Calu3 (cell line): Measurements from ENCODE around the gene TF. TPM values are rescaled to one million over a fixed set of nuclear protein-coding genes. Genes with fewer than 3 reads are reported as not detected.

ENCODE experiments used
- BruUV-seq: library from RNA; stranded (reverse); fragments of 400-500 nt; replicated peaks from 2 replicates; lab custom pipeline; 2021; lab: Mats Ljungman, UMichigan
- CTCF ChIA-PET: fragments of 300-600 bp; sonication (Branson Sonifier 250); formaldehyde crosslinking; loops from one replicate; lab custom pipeline; 2022; ENCODE audit warnings: antibody characterized with exemption; lab: Charles Lee
- DNase-seq: peaks from one replicate; pipeline ENCODE4 v3.0.0; 2022
- H3K27ac Mint-ChIP-seq: one replicate; pipeline ENCODE4 v1.8.0; 2022; ENCODE audit warnings: mixed read lengths; ENCODE audit not compliant: unreplicated experiment
- H3K27me3 Mint-ChIP-seq: one replicate; pipeline ENCODE4 v1.8.0; 2022; ENCODE audit warnings: mixed read lengths; ENCODE audit not compliant: unreplicated experiment
- H3K36me3 Mint-ChIP-seq: one replicate; pipeline ENCODE4 v1.8.0; 2022; ENCODE audit warnings: mild to moderate bottlenecking, moderate library complexity, mixed read lengths; ENCODE audit not compliant: insufficient read depth, unreplicated experiment
- H3K4me1 Mint-ChIP-seq: one replicate; pipeline ENCODE4 v1.8.0; 2022; ENCODE audit warnings: mild to moderate bottlenecking, low read depth, mixed read lengths; ENCODE audit not compliant: unreplicated experiment
- H3K4me3 Mint-ChIP-seq: one replicate; pipeline ENCODE4 v1.8.0; 2022; ENCODE audit warnings: mild to moderate bottlenecking, low read depth, moderate library complexity, mixed read lengths; ENCODE audit not compliant: unreplicated experiment
- H3K9me3 Mint-ChIP-seq: one replicate; pipeline ENCODE4 v1.8.0; 2022; ENCODE audit warnings: low read depth, mixed read lengths; ENCODE audit not compliant: unreplicated experiment
- CTCF ChIP-seq: fragments of 200-600 bp; IDR thresholded peaks from one replicate; pipeline ENCODE4 v1.8.0; 2022; ENCODE audit warnings: antibody characterized with exemption; ENCODE audit not compliant: unreplicated experiment
- intact Hi-C: fragments of 100-400 bp; cut with micrococcal nuclease; formaldehyde crosslinking; loops from one replicate; pipeline ENCODE4 v1.10.0; 2022; ENCODE audit not compliant: unreplicated experiment
- total RNA-seq: library from RNA; stranded (reverse); gene quantifications from 2 replicates; pipeline ENCODE4 v1.2.3, GENCODE V29; 2022

Gene TF
- total RNA-seq, 1 experiment from 2014 or later: 1.1 TPM

- DNase-seq: no peak
- H3K4me1 Mint-ChIP-seq: no peaks in the 10 kb centered on the region
- no peak overlapping the region for H3K4me3 Mint-ChIP-seq
- no TSS peak for BruUV-seq
- H3K27me3 Mint-ChIP-seq: peaks cover 73% of the 10 kb centered on the region
- CTCF ChIA-PET: interaction anchor here (1.6 kb wide), 1 partner anchor 9 kb away, joined by 3 read pairs; no protein-coding TSS in a partner anchor
- no peaks in the 10 kb centered on the region for H3K36me3 Mint-ChIP-seq
- intact Hi-C loops: no loop called here
- H3K27ac Mint-ChIP-seq: no peak overlapping the region
- no peaks in the 10 kb centered on the region for H3K9me3 Mint-ChIP-seq
- TF ChIP-seq CTCF: no peak
Measured at GRCh38 chr3:133709139-133709750, 36.9 kb upstream of the TF start.

GRCh38 chr3:133711013-133711412, 35.2 kb upstream of the TF start:
- Mint-ChIP-seq H3K27me3 (peaks cover 55% of the 10 kb centered on the region), H3K9me3 (no peaks in the 10 kb centered on the region), H3K4me1 (no peaks in the 10 kb centered on the region), H3K36me3 (no peaks in the 10 kb centered on the region), H3K4me3 (no peak overlapping the region), H3K27ac (no peak overlapping the region)
- no peak for TF ChIP-seq CTCF
- intact Hi-C loops: no loop called here
- CTCF ChIA-PET: no interaction called here
- no TSS peak for BruUV-seq
- DNase-seq: no peak

GRCh38 chr3:133712017-133712416, 34.2 kb upstream of the TF start:
- no peaks in the 10 kb centered on the region for H3K4me1 Mint-ChIP-seq
- no peaks in the 10 kb centered on the region for H3K9me3 Mint-ChIP-seq
- peaks cover 45% of the 10 kb centered on the region for H3K27me3 Mint-ChIP-seq
- no TSS peak for BruUV-seq
- H3K27ac Mint-ChIP-seq: no peak overlapping the region
- TF ChIP-seq CTCF: no peak
- no peaks in the 10 kb centered on the region for H3K36me3 Mint-ChIP-seq
- H3K4me3 Mint-ChIP-seq: no peak overlapping the region
- DNase-seq: no peak
- CTCF ChIA-PET: no interaction called here
- intact Hi-C loops: no loop called here

GRCh38 chr3:133713347-133713746, 32.8 kb upstream of the TF start:
- CTCF ChIA-PET: interaction anchor here (0.6 kb wide), 1 partner anchor 1538 kb away, joined by 3 read pairs; no protein-coding TSS in a partner anchor
- intact Hi-C loops: no loop called here
- no peak for DNase-seq
- H3K36me3 Mint-ChIP-seq: no peaks in the 10 kb centered on the region
- H3K4me1 Mint-ChIP-seq: no peaks in the 10 kb centered on the region
- no peak for TF ChIP-seq CTCF
- H3K27ac Mint-ChIP-seq: no peak overlapping the region
- H3K4me3 Mint-ChIP-seq: no peak overlapping the region
- H3K9me3 Mint-ChIP-seq: no peaks in the 10 kb centered on the region
- peaks cover 33% of the 10 kb centered on the region for H3K27me3 Mint-ChIP-seq
- no TSS peak for BruUV-seq
